ENCODE data around the gene CEP63.
A peak's percentile ranks its signal among the peaks of the same experiment; 100 is the strongest.

CEP63 gene

GRCh38 chr3:134481166-134481565 is 4.7 kb upstream of the CEP63 start:
- ChIA-PET POLR2A (ENCODE audit: low non-redundant PET) (no interaction called here), CTCF (no interaction called here)

GRCh38 chr3:134482622-134483021 is 3.2 kb upstream of the CEP63 start:
- ChIA-PET CTCF (no interaction called here), POLR2A (ENCODE audit: low non-redundant PET) (interaction anchor here (0.9 to 1.2 kb wide), 2 partner anchors 108 to 118 kb away, joined by 5 read pairs; no protein-coding TSS in a partner anchor)
- no peak for DNase-seq (ENCODE audit: low spot score)
- TF ChIP-seq CTCF (conservative IDR thresholded peaks at IDR 0.05; ENCODE audit: low read depth), result no peak
- no peak overlapping the region for H3K27ac ChIP-seq

More at GRCh38 chr3:134481166-134481565, 4.7 kb upstream of the CEP63 start:
- H3K27ac ChIP-seq, result no peak overlapping the region
- no peak for DNase-seq (ENCODE audit: low spot score)
- TF ChIP-seq CTCF (conservative IDR thresholded peaks at IDR 0.05; ENCODE audit: low read depth), result no peak

- peak overlapping the region; percentile 51 for H3K27ac ChIP-seq
- no peak for TF ChIP-seq CTCF (conservative IDR thresholded peaks at IDR 0.05; ENCODE audit: low read depth)
- CTCF ChIA-PET, result interaction anchor here (0.6 kb wide), 1 partner anchor 10 kb away, joined by 4 read pairs; no protein-coding TSS in a partner anchor
Observed at GRCh38 chr3:134483195-134483900, 2.5 kb upstream of the CEP63 start.

DNA sequence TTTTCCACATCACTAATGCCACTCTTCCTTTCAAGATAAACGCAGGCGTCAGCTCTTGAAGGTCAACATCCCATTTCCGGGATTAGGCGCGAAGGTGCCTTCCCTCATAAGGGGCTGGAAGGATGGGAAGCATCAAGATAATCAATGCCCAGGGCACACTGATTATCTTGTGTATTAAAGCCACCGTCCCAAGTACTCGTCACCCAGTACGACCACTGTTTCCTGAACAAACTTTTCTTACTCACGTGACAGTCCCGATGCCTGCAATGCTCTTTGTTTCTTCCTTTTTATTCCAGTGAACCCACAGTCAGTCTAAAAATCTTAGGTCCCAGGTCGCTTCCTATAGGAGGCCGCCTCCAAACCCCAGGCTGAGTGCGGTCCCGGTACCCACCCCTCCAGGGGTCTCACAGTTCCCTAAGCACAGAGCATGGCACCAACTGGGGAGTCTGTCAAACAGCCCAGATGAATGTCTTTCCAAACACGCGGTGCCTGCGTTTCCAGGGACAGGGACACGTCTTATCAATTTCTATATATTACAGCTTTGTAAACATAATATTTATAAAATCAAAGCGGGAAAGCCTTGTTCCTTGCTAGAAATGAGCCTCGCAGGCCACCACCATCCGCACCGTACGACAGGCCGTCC is 661 bp upstream of the CEP63 start:
- POLR2A ChIA-PET (ENCODE audit: low non-redundant PET), result interaction anchor here (0.8 to 1.0 kb wide), 2 partner anchors 8 to 154 kb away, joined by 4 read pairs; no protein-coding TSS in a partner anchor
- TF ChIP-seq CTCF (conservative IDR thresholded peaks at IDR 0.05; ENCODE audit: low read depth), result no peak
- peak; percentile 28 for DNase-seq (ENCODE audit: low spot score)
- peak overlapping the region; percentile 98 for H3K27ac ChIP-seq
- CTCF ChIA-PET, result interaction anchor here (0.6 to 0.9 kb wide), 2 partner anchors 13 to 178 kb away, joined by 3 to 4 read pairs; no protein-coding TSS in a partner anchor

More at GRCh38 chr3:134483195-134483900, 2.5 kb upstream of the CEP63 start:
- peak; percentile 59 for DNase-seq (ENCODE audit: low spot score)
- POLR2A ChIA-PET (ENCODE audit: low non-redundant PET), result interaction anchor here (0.9 to 1.2 kb wide), 2 partner anchors 109 to 119 kb away, joined by 5 read pairs; no protein-coding TSS in a partner anchor

- H3K27ac ChIP-seq, result peak overlapping the region; percentile 98
- DNase-seq (ENCODE audit: low spot score), result peak; percentile 21
- POLR2A ChIA-PET (ENCODE audit: low non-redundant PET), result interaction anchor here (1.0 kb wide), 1 partner anchor 155 kb away, joined by 4 read pairs; no protein-coding TSS in a partner anchor
- TF ChIP-seq CTCF (conservative IDR thresholded peaks at IDR 0.05; ENCODE audit: low read depth), result no peak
- CTCF ChIA-PET, result interaction anchor here (1.2 kb wide), 1 partner anchor 9 kb away, joined by 3 read pairs; no protein-coding TSS in a partner anchor
Observed at GRCh38 chr3:134486577-134487041, 752 bp downstream of the CEP63 start.

GRCh38 chr3:134487406-134487805 is 1.5 kb downstream of the CEP63 start:
- ChIA-PET CTCF (interaction anchor here (0.7 kb wide), 1 partner anchor 231 kb away, joined by 4 read pairs; no protein-coding TSS in a partner anchor), POLR2A (ENCODE audit: low non-redundant PET) (no interaction called here)
- no peak for DNase-seq (ENCODE audit: low spot score)
- no peak overlapping the region for H3K27ac ChIP-seq
- no peak for TF ChIP-seq CTCF (conservative IDR thresholded peaks at IDR 0.05; ENCODE audit: low read depth)
